UCSD-AML1 (cell line): ENCODE results near the gene ABCC4.
"Not testable (repeated sequence)": the region's sequence is repeated elsewhere in the genome, so short reads cannot be mapped to it uniquely, and the experiment has no call there.

Experiments used
- DNase-seq: peaks from one replicate; lab custom pipeline; 2025; ENCODE audit not compliant: unreplicated experiment; lab: John Stamatoyannopoulos, UW

Gene ABCC4

DNA sequence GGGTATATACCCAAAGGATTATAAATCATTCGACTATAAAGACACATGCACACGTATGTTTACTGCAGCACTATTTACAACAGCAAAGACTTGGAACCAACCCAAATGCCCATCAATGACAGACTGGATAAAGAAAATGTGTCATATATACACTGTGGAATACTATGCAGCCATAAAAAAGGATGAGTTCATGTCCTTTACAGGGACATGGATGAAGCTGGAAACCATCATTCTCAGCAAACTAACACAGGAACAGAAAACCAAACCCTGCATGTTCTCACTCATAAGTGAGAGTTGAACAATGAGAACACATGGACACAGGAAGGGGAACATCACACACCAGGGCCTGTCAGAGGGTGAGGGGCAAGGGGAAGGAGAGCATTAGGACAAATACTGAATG is 102.6 kb downstream of the ABCC4 start:
- DNase-seq = not testable (repeated sequence)

DNA sequence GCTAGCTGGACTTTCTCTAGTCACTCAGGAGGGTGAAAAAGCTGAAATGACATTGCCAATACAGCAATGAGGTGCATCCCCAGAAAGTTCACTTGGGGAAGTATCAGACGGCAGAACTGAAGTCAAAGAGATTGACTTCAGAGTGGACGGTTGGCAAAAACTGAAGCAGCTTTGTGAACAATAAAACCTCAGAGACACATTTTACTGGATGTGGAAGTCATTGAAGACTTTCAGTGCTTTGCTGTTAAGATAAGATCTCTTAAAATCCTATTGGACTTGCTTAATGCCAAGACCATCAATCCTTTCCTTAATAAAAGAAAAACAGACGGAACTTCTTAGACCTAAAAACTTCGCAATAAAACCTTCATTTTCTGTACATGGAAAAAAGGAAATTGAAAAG is 103.7 kb downstream of the ABCC4 start:
- no peak for DNase-seq

DNA sequence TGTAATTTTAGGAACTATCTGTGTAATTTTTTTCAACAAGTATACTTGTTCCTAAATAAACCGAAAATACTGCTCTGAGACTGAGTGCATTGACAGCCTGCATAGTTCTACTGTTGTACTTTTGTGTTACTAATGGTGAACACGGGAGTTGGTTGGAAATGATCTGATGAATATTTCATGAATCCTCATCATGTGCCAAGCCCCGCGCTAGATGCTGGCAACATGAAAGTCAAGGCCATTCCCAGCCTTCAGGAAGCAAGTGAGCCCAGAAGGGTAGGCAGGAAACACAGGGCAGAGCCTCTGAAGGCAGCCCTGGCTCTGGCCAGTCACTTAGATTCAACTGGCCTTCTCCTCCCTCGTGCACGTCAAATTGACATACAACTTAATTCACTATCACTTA is 106.1 kb downstream of the ABCC4 start:
- DNase-seq = peak; percentile 15

DNA sequence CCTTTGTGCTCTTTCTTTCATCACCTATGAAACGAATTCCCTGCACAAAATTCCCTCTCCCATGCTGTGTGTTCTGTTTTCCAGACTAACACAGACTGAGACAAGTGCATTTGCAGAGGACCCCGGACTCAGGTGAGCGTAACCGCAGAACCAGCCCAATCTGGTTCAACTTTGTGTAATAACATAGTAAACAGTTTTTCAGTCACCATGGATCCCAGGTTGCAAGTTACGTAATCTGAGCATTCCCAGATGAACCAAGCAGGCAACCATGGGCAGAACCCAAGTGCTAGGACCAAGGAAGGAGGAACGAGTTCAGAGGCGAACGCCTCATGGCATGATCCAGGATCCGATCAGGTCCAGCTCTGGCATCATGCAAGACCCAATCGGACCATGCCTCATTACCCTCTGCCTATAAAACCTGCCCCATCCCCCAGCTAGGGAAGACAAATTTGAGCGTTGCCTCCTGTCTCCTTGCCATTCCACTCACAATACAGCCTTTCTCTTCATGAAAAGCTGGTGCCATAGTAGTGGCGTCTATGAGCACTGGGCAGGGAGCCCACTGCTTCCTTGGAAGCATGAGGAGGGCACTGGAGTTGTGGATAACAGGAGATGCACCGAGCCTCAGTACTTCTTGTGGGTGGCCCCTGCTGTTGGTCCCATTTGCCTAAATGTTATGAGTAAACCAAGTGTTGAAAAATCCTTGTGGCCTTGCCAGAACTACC is 107.6 kb downstream of the ABCC4 start:
- DNase-seq = no peak

DNA sequence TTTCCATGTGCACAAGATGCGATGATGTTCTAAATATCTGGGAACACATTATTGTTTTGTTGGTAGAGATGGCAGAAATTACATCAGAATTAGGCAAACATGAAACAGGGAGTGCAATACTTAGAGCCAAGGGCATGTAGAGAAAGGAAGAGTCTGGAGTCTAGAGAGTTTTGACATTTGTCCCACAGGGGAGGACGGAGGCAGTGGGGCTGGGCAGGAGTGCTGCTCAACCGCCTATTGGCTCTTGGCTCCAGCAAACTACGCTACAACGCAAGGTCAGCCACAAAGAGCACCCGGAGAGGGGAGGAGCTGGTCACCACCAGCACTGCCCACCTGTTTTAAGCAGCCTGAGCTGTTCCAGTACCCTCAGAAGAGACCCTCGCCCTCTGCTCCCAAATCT is 108.3 kb downstream of the ABCC4 start:
- no peak for DNase-seq

DNA sequence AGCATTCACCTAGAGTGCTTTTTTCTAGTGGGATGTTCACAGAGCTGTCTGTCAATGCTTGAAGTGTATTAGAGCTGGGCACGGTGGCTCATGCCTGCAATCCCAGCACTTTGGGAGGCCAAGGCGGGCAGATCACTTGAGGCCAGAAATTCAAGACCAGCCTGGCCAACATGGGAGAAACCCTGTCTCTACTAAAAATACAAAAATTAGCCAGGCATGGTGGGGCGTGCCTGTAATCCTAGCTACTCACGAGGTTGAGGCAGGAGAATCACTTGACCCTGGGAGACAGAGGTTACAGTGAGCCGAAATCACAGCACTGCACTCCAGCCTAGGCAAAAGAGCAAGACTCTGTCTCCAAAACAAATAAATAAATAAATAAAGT is 108.7 kb downstream of the ABCC4 start:
- not testable (repeated sequence) for DNase-seq

DNA sequence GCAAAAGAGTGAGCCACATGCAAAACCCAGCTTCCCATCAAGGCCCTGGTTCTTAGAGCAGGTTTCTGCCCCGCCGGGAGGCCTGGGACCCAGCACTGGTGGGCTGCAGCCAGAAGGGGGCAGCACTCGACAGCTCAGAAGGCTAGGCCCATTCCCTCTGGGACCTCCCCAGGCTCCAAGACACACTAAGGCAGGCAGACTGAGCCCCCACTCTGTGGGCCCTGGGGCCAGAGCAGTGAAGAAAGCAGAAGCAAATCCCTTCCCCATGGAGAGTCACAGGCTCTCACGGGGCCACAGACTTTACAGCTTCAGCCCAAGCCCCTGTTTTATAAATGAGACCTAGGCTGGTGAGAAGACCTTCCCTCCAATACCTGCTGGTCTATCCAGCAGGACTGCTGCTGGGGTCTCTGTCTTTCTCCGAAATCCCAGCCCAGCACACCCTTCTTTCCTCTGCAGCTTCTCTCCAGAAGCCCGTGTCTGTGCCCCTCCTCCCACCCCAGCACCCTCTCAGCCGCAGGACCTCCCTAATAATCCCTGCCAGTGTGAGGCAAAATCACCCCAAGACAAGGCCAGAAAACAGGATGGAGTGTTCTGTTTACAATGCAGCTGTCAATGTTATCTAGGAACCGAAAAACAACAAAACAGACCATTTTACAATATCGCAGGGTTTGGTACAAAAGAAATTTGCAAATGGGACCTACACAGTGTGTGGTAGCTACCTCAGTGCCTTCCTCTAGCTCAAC is 109.3 kb downstream of the ABCC4 start:
- peak; percentile 85 for DNase-seq

DNA sequence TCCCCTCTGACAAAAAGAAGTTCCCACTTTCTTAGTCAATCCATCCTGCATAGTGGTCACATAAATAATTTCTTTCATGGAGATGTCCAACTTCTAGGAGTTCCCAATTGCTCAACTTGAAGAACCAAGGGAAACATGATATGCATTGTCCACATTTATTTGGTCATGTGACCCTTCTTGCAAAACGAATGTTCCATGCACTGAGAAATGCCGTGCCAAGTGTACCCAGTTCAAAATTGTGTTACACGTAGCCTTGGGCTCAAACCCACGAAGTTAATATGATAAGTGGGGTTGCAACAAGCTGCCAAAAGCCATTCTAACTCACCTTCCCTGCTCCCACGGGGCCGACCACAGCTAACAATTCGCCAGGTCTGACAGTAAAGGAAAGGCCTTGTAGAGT is 113.1 kb downstream of the ABCC4 start:
- DNase-seq = no peak

DNA sequence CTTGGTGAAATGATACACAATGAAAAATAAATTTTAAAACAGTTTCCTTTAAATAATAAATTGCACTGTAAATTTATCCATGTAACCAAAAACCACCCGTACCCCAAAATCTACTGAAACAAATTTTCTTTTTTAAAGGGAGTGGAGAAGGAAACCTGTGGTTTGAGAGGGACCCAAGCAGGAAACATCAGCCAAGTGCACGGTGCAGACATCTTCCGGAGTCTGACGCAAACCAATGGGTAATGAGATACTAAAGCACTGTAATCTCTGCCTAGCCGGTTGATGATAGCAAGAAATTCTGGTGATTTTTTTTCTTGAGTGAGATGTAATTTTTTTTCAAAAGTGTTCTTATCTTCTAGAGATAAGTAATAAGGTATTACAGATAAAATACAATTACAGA is 115.4 kb downstream of the ABCC4 start:
- peak; percentile 32 for DNase-seq

DNA sequence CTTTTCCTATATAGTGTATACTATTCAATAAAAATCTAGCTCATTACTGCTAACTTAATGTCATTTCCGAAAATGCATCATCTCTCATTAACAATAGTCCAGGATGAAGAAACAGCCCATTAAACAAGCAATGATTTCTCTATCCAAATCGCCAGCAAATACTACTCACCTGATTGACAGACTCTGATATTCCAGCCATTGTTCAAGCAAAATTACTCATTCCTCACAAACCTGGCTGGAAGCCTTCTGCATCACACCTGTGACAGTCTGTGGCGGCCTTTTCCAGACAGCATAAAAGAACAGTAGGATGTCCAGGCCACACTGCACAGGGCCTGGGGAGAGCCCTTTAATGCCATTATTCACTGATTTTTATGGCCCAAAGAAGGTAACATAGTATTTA is 115.9 kb downstream of the ABCC4 start:
- DNase-seq = no peak

DNA sequence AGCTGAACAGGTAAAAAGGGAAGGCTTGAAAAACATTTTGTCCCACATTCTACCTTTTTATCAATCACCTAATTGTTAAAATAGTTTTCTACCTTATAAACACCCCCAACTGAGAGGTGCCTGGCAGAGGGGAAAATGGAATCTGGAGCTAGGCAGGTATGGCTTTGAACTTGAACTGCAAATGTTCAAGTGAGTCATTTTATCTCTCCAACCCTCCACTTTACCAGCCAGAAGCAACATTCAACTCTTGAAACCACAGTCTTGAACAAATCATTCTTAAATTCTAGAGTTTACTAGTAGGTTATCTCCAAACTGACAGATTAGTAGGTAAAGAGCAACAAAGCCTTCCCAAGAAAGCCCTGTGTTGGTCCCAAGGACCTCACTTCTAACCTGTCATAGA is 116.9 kb downstream of the ABCC4 start:
- no peak for DNase-seq

DNA sequence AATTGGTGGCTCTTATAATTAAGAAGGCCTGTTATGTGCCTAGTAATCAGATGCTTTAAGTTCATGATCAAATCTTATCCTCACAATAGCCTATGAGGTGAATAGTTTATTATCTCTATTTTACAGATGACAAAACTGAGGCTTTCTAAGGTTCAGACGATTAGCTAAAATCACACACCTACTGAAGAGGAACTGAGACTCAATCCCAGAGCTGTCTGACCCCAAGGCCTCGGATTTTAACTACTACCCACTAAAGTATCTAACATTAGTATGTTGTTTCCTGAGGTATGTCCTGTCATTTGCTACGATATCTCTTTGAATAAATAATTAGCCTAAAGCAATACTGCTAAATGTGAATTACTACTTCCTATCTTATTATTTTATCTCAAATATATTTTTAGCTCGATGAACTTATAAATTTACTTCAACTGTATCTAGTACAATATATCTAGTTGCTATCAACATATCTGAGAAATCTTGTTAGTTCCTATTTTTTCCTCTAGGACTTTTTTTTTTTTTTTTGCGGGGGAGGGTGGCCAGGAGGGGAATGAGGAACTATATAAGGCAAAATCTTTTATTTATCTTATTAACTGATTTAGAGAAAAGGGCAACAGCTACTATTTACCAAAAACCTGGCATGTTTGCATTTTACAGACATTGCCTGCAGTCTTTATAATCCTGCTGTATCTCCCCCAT is 118.5 kb downstream of the ABCC4 start:
- no peak for DNase-seq

DNA sequence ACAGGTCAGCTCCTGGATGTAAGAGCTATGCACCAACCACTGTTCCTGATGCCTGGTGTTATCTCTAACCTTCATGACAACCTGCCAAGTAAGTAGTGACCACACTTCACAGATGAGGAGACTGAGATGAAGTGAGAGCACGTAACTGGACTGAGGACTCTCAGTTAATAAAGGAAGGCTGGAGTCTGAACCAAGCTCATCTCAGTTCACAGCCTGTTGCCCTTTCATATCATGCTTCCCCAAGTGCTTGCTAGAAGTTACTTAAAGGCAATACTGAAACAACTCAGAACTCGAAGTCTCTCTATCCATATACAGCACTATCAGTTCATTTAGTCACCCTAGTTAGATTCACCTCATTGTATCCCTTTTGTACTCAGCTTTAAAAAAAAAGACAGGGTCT is 119.7 kb downstream of the ABCC4 start:
- DNase-seq = no peak

DNA sequence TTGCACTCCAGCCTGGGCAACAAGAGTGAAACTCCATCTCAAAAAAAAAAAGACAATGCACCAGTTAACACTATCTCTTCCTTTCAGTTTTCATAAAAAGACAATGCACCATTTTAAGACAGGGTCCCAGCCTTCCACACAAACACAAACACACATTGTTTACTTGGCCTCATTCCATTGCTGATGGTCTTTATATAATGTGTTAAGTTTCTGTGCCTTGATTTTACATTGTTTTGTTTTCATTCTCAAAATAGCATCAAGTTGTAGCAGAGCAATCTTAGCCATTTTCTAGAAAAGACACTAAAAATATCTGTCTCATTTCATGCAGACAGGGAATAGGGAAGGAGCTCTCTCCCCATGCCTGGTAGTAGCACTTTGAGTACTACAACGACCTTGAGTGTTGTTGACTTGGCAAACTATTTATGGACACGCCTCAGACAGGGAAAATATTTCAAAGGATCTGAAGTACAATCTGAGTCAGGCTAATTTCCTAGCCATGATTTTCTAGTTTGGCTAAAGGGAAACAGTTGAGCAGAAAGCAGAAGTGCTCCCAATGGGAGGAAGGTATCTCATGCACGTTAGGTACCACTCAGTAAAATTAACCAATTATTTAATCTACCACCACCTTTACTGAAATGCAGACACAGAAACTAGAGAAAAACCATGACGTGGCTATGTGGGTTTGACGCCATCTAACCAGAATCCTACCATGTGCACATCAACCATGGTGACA is 120.6 kb downstream of the ABCC4 start:
- DNase-seq = no peak

DNA sequence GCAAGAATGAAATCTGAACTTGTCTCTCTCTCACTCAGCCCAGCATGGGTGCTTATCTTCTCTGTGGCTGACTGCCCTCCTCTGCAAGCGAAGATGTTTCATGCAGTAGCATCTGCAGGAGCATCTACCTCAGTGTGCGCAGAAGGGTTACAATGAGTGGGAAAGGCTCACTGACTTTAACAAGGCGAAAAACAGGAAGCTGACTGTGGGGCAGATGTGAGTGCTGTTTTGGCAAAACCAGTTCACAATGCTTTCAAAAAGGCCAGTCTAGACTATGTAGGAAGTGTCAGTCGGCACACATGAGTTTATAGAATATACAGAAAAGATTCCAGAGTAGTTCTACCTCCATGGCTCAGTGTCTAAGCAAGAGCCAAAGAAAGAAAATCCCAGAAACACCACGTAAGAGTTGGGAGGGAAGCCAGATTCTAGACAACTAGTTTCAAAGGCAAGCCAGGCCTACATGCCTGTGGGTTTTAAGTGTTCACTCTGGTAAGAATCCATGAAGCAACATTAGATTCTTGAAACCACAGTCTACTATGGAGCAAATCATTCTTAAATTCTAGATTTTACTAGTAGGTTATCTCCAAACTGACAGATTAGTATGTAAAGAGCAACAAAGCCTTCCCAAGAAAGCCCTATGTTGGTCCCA is 124.5 kb downstream of the ABCC4 start:
- DNase-seq = no peak

DNA sequence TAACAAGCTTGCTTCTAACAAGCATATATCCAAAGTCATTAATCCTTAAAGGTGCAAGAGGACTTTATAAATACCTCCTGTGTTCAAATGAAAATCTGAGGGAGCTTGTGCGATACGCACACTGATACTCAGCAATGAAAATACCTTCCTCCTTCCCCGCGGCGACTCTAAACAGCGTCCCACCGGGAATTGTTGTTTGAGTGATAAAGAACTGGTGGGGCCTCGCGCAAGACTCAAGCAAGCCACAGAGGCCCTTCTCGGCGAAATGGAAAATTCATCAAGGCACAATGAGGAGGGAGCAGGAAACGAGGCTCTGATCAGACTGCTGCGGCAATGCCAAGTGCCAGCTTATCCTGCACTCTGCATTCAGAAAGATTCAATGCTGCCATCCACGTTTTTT is 126.7 kb downstream of the ABCC4 start:
- no peak for DNase-seq

DNA sequence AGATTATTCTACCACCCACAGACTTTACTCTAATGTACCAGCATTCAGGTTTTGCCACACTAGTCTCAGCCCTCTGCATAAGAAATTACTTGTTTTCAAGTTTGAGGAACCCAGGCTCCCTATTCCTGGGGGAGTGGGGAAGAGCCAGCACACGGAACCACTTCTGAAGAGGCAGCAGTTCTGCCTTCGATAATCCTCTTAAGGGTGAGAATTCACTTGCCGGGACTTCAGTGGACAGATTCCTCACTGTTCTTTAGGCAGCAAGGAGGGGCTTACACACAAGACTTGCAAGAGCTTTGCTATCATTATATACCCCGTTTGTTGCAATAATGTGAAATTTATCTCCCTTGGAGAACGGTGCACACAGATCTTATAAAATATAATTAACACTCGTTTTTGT is 133.1 kb downstream of the ABCC4 start:
- no peak for DNase-seq

DNA sequence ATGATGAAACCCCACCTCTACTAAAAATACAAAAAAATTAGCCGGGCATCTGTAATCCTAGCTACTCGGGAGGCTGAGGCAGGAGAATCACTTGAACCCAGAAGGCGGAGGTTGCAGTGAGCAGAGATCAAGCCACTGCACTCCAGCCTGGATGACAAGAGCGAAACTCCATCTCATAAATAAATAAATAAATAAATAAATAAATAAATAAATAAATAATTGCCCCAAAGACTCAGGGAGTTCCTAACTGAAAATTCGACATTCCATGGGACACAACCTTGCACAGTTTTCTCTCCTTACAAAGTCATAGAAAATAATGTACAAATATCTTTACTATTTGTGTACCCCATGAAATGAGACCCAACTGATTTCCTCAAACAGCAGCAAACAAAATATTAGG is 134.2 kb downstream of the ABCC4 start:
- DNase-seq = not testable (repeated sequence)

DNA sequence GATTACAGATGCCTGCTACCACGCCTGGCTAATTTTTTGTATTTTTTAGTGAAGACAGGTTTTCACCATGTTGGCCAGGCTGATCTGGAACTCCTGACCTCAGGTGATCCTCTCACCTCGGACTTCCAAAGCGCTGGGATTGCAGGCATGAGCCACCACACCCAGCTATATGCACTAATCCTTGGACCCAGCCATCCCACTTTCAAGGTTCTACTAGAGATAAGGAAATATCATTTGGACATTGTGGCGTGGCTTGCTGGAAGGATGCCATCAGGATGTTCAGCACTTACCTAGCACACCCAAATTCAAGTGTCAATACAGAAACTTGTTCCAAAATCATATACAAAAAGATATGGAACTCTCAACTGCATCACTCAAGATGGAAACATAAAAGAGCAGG is 136.4 kb downstream of the ABCC4 start:
- no peak for DNase-seq

DNA sequence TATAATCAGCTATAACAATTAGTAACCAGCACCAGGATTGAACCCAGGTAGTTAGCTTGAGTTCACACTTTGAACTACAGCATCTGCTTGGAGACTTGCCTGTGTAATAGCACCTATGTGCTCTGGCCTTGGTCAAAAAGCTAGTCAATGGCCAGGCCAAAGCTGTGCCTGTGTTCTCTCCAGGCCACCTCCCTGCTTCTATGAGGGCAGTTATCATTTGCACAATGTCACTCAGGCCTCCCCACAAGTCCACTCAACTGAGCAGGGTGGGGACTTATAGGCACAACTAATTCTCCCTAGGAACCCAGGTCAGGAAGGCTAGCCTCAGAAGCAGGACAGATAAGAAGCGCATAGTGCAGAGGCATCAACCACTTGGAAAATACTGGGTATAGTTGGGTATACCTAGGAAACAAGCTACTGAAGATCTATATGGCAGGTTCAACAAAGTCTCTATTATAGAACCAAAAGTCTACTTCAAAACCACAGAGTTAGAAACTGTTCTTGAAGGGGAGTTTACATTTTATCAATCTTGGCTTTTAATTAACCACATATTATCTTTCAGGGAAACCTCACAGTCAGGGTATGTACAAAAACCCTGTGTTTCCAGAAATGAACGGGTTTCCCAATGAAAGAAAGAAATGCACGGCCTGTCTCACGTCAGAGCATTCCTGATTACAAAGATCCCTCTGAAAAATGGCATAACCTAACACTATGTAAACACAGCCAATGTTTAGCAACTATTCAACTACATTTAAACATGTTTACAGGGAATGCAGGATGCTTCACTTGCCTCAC is 140.9 kb downstream of the ABCC4 start:
- DNase-seq = no peak
